Osteoblast (primary cell): ENCODE results near the gene RPS17. TPM values are rescaled to one million over a fixed set of nuclear protein-coding genes. Genes with fewer than 3 reads are reported as not detected.

ENCODE experiments used
- DNase-seq: peaks from one replicate; pipeline ENCODE4 v3.0.0; 2011; ENCODE audit warnings: low spot score, mixed read lengths; ENCODE audit not compliant: insufficient read length; ENCODE audit errors: missing footprints
- H2AFZ ChIP-seq: 2 replicates; pipeline ENCODE4 v1.6.0; 2011; ENCODE audit warnings: mild to moderate bottlenecking, low read length
- H3K27ac ChIP-seq: 2 replicates; pipeline ENCODE4 v1.5.1; 2011; ENCODE audit warnings: mild to moderate bottlenecking, low read depth, low read length, moderate library complexity
- H3K27me3 ChIP-seq: 2 replicates; pipeline ENCODE4 v1.6.0; 2012; ENCODE audit warnings: mild to moderate bottlenecking, control low read depth, inconsistent platforms, low read length, moderate library complexity; ENCODE audit not compliant: insufficient read depth
- H3K36me3 ChIP-seq: 2 replicates; pipeline ENCODE4 v1.5.1; 2011; ENCODE audit warnings: mild to moderate bottlenecking, low read length, control low read depth, moderate library complexity; ENCODE audit not compliant: insufficient read depth
- H3K4me1 ChIP-seq: 2 replicates; pipeline ENCODE4 v1.5.1; 2011; ENCODE audit warnings: mild to moderate bottlenecking, low read length, control low read depth, moderate library complexity; ENCODE audit not compliant: insufficient read depth
- H3K4me2 ChIP-seq: 2 replicates; pipeline ENCODE4 v1.6.0; 2011; ENCODE audit warnings: mild to moderate bottlenecking, low read length; ENCODE audit not compliant: insufficient read depth
- H3K4me3 ChIP-seq: fragments of 200-600 bp; sonication (generic); 3 replicates; pipeline ENCODE4 v1.5.1; 2012; ENCODE audit warnings: mild to moderate bottlenecking, low read length, inconsistent platforms; ENCODE audit not compliant: insufficient read depth
- H3K79me2 ChIP-seq: 2 replicates; pipeline ENCODE4 v1.6.0; 2012; ENCODE audit warnings: mild to moderate bottlenecking, low read length, control low read depth, inconsistent platforms; ENCODE audit not compliant: insufficient read depth
- H3K9me3 ChIP-seq: 2 replicates; pipeline ENCODE4 v1.5.1; 2011; ENCODE audit warnings: low read depth, low read length, control low read depth
- H4K20me1 ChIP-seq: 2 replicates; pipeline ENCODE4 v1.6.0; 2012; ENCODE audit warnings: mild to moderate bottlenecking, low read length, control low read depth; ENCODE audit not compliant: insufficient read depth
- CTCF ChIP-seq: IDR thresholded peaks from 2 replicates; pipeline ENCODE4 v1.5.1; 2011; ENCODE audit warnings: mild to moderate bottlenecking, low read depth, low read length, moderate library complexity; ENCODE audit errors: extremely low read depth
- total RNA-seq: library from RNA; depleted of rRNA; stranded (reverse); fragments of >200 nt; gene quantifications from 2 replicates; pipeline ENCODE4 v1.2.3, GENCODE V29; 2012

RPS17 gene
- 1,188 and 1,195 TPM in 2 replicates for total RNA-seq

- peak; percentile 99 for DNase-seq
- H3K4me1 ChIP-seq: peaks cover 27% of the 10 kb centered on the region
- peak within 1 kb of the TSS; percentile 91 for H3K4me3 ChIP-seq
- peak; percentile 95 for TF ChIP-seq CTCF
- peaks cover 45% of the 10 kb centered on the region for H4K20me1 ChIP-seq
- peak within 1 kb of the TSS; percentile 83 for H2AFZ ChIP-seq
- no peaks in the 10 kb centered on the region for H3K27me3 ChIP-seq
- peak within 1 kb of the TSS; percentile 92 for H3K27ac ChIP-seq
- H3K4me2 ChIP-seq: peak within 1 kb of the TSS; percentile 88
- no peaks in the 10 kb centered on the region for H3K9me3 ChIP-seq
- H3K36me3 ChIP-seq: peaks cover 35% of the 10 kb centered on the region
- peaks cover 42% of the 10 kb centered on the region for H3K79me2 ChIP-seq
These were observed at the start of gene RPS17 for GRCh38 chr15:82540055-82540983. Gene RPS17, minus strand, starts transcription at chr15:82540457. Its CDS starts 29 bp downstream, at chr15:82540428.

GRCh38 chr15:82587805-82588204 is 47.5 kb upstream of the RPS17 start:
- DNase-seq: no peak

GRCh38 chr15:82585072-82585471 is 44.8 kb upstream of the RPS17 start:
- peak; percentile 56 for TF ChIP-seq CTCF
- H3K27me3 ChIP-seq: peaks cover 16% of the 10 kb centered on the region
- no peaks in the 10 kb centered on the region for H4K20me1 ChIP-seq
- DNase-seq: no peak
- no peaks in the 10 kb centered on the region for H3K4me1 ChIP-seq
- H3K79me2 ChIP-seq: no peaks in the 10 kb centered on the region
- H3K27ac ChIP-seq: no peak overlapping the region
- H2AFZ ChIP-seq: no peak overlapping the region
- H3K4me3 ChIP-seq: no peak overlapping the region
- no peak overlapping the region for H3K4me2 ChIP-seq
- no peaks in the 10 kb centered on the region for H3K9me3 ChIP-seq
- H3K36me3 ChIP-seq: no peaks in the 10 kb centered on the region

More at GRCh38 chr15:82587805-82588204, 47.5 kb upstream of the RPS17 start:
- Histone ChIP-seq H3K27me3 (peaks cover 8% of the 10 kb centered on the region), H3K4me3 (no peak overlapping the region), H2AFZ (no peak overlapping the region), H3K27ac (no peak overlapping the region), H3K4me2 (no peak overlapping the region), H3K4me1 (no peaks in the 10 kb centered on the region), H4K20me1 (no peaks in the 10 kb centered on the region), H3K9me3 (no peaks in the 10 kb centered on the region), H3K79me2 (no peaks in the 10 kb centered on the region), H3K36me3 (no peaks in the 10 kb centered on the region)
- no peak for TF ChIP-seq CTCF

GRCh38 chr15:82580713-82581112 is 40.5 kb upstream of the RPS17 start:
- no peak overlapping the region for H3K27ac ChIP-seq
- H3K9me3 ChIP-seq: no peaks in the 10 kb centered on the region
- no peaks in the 10 kb centered on the region for H3K4me1 ChIP-seq
- no peak overlapping the region for H3K4me3 ChIP-seq
- no peak overlapping the region for H2AFZ ChIP-seq
- DNase-seq: no peak
- no peak for TF ChIP-seq CTCF
- H4K20me1 ChIP-seq: no peaks in the 10 kb centered on the region
- no peak overlapping the region for H3K4me2 ChIP-seq
- H3K27me3 ChIP-seq: peaks cover 9% of the 10 kb centered on the region
- H3K36me3 ChIP-seq: no peaks in the 10 kb centered on the region
- H3K79me2 ChIP-seq: no peaks in the 10 kb centered on the region
